Stimulated activated CD8-positive, alpha-beta memory T cell treated with anti-CD3 and anti-CD28 coated beads, Interleukin-12 subunit alpha, Interleukin-12 subunit beta, amount 100 ng/mL, for 24 hours (primary cell): ENCODE results near the gene PDCD1.

ENCODE experiments used
- DNase-seq: peaks from one replicate; pipeline ENCODE4 v3.0.0-alpha.2; 2020; ENCODE audit errors: extremely low read depth

The PDCD1 gene

GRCh38 chr2:241865416-241865956 is 6.8 kb upstream of the PDCD1 start:
- DNase-seq = no peak

GRCh38 chr2:241864850-241865213 is 6.1 kb upstream of the PDCD1 start:
- no peak for DNase-seq

- DNase-seq = no peak
These were observed 5.6 kb upstream of the PDCD1 start for GRCh38 chr2:241864168-241864849.

GRCh38 chr2:241863536-241863954 is 4.9 kb upstream of the PDCD1 start:
- no peak for DNase-seq

- no peak for DNase-seq
These were observed 4.3 kb upstream of the PDCD1 start for GRCh38 chr2:241862775-241863535.

GRCh38 chr2:241862093-241862492 is 3.4 kb upstream of the PDCD1 start:
- no peak for DNase-seq

- DNase-seq = no peak
These were observed 2.6 kb upstream of the PDCD1 start for GRCh38 chr2:241861264-241861663.

- DNase-seq = no peak
These were observed 1.7 kb upstream of the PDCD1 start for GRCh38 chr2:241860184-241861078.

GRCh38 chr2:241859436-241860183 is 916 bp upstream of the PDCD1 start:
- DNase-seq = no peak

- no peak for DNase-seq
These were observed 332 bp upstream of the PDCD1 start for GRCh38 chr2:241859017-241859435.

GRCh38 chr2:241857572-241858121 is 1.0 kb downstream of the PDCD1 start:
- DNase-seq = no peak

- no peak for DNase-seq
These were observed 1.6 kb downstream of the PDCD1 start for GRCh38 chr2:241857041-241857541.

- no peak for DNase-seq
These were observed 2.7 kb downstream of the PDCD1 start for GRCh38 chr2:241855888-241856422.

- no peak for DNase-seq
These were observed 3.3 kb downstream of the PDCD1 start for GRCh38 chr2:241855245-241855887.

GRCh38 chr2:241854342-241855244 is 4.1 kb downstream of the PDCD1 start:
- DNase-seq = no peak

- DNase-seq = no peak
These were observed 4.9 kb downstream of the PDCD1 start for GRCh38 chr2:241853651-241854341.

GRCh38 chr2:241852981-241853631 is 5.6 kb downstream of the PDCD1 start:
- DNase-seq = no peak
